ENCODE results near the gene DNAJC7.

DNAJC7 gene

GRCh38 chr17:41943492-41943891, 73.7 kb downstream of the DNAJC7 start:
- DNase-seq, result no peak
- Histone ChIP-seq H3K4me2 (ENCODE audit: low read depth, low read length) (no peak overlapping the region), H2AFZ (ENCODE audit: low read length) (no peak overlapping the region), H3K4me3 (ENCODE audit: low read length) (no peak overlapping the region), H3K36me3 (replicated peaks; ENCODE audit: insufficient read depth, low read length) (no peaks in the 10 kb centered on the region), H3F3A (ENCODE audit: insufficient read depth, low read length) (no peaks in the 10 kb centered on the region), H3K4me1 (ENCODE audit: low read length) (peaks cover under 1% of the 10 kb centered on the region), H4K20me1 (ENCODE audit: insufficient read depth, low read length) (no peaks in the 10 kb centered on the region), H3K79me2 (ENCODE audit: low read length) (no peaks in the 10 kb centered on the region), H3K27ac (ENCODE audit: low read length) (no peak overlapping the region), H3K9me2 (replicated peaks; ENCODE audit: insufficient read depth, low read length) (no peaks in the 10 kb centered on the region), H3K9me3 (replicated peaks; ENCODE audit: insufficient read depth, low read length) (no peaks in the 10 kb centered on the region), H3K27me3 (replicated peaks; ENCODE audit: insufficient read depth, low read length) (no peaks in the 10 kb centered on the region), H3K9ac (ENCODE audit: low read length) (no peak overlapping the region)
- TF ChIP-seq CTCF (IDR thresholded peaks at IDR 0.05; ENCODE audit: low read length) (no peak), EZH2 (optimal IDR thresholded peaks at IDR 0.05; ENCODE audit: low read depth, low read length) (no peak)

- no peak overlapping the region for H2AFZ ChIP-seq (ENCODE audit: low read length)
- no peaks in the 10 kb centered on the region for H3K9me3 ChIP-seq (replicated peaks; ENCODE audit: insufficient read depth, low read length)
- H3K4me1 ChIP-seq (ENCODE audit: low read length), result peaks cover 7% of the 10 kb centered on the region
- no peaks in the 10 kb centered on the region for H3K36me3 ChIP-seq (replicated peaks; ENCODE audit: insufficient read depth, low read length)
- H4K20me1 ChIP-seq (ENCODE audit: insufficient read depth, low read length), result no peaks in the 10 kb centered on the region
- H3K4me2 ChIP-seq (ENCODE audit: low read depth, low read length), result no peak overlapping the region
- no peak overlapping the region for H3K27ac ChIP-seq (ENCODE audit: low read length)
- H3K4me3 ChIP-seq (ENCODE audit: low read length), result no peak overlapping the region
- H3K9me2 ChIP-seq (replicated peaks; ENCODE audit: insufficient read depth, low read length), result no peaks in the 10 kb centered on the region
- H3K9ac ChIP-seq (ENCODE audit: low read length), result no peak overlapping the region
- H3F3A ChIP-seq (ENCODE audit: insufficient read depth, low read length), result no peaks in the 10 kb centered on the region
- DNase-seq, result no peak
- no peaks in the 10 kb centered on the region for H3K27me3 ChIP-seq (replicated peaks; ENCODE audit: insufficient read depth, low read length)
- TF ChIP-seq CTCF (IDR thresholded peaks at IDR 0.05; ENCODE audit: low read length), result no peak
- TF ChIP-seq EZH2phosphoT487 (IDR thresholded peaks at IDR 0.05; ENCODE audit: low read length), result no peak
- no peak for TF ChIP-seq EZH2 (optimal IDR thresholded peaks at IDR 0.05; ENCODE audit: low read depth, low read length)
- no peaks in the 10 kb centered on the region for H3K79me2 ChIP-seq (ENCODE audit: low read length)
Measured at GRCh38 chr17:41942626-41943373, 74.4 kb downstream of the DNAJC7 start.

- no peaks in the 10 kb centered on the region for H3K9me3 ChIP-seq (replicated peaks; ENCODE audit: insufficient read depth, low read length)
Measured at GRCh38 chr17:41941168-41941567, 76.1 kb downstream of the DNAJC7 start.

More at GRCh38 chr17:41941168-41941567, 76.1 kb downstream of the DNAJC7 start:
- no peak overlapping the region for H3K4me2 ChIP-seq (ENCODE audit: low read depth, low read length)
- H3K27me3 ChIP-seq (replicated peaks; ENCODE audit: insufficient read depth, low read length), result no peaks in the 10 kb centered on the region
- no peak for DNase-seq
- no peaks in the 10 kb centered on the region for H4K20me1 ChIP-seq (ENCODE audit: insufficient read depth, low read length)
- H2AFZ ChIP-seq (ENCODE audit: low read length), result no peak overlapping the region
- H3K4me1 ChIP-seq (ENCODE audit: low read length), result peaks cover 20% of the 10 kb centered on the region
- no peaks in the 10 kb centered on the region for H3K79me2 ChIP-seq (ENCODE audit: low read length)
- H3K36me3 ChIP-seq (replicated peaks; ENCODE audit: insufficient read depth, low read length), result no peaks in the 10 kb centered on the region
- TF ChIP-seq CTCF (IDR thresholded peaks at IDR 0.05; ENCODE audit: low read length) (no peak), EZH2 (optimal IDR thresholded peaks at IDR 0.05; ENCODE audit: low read depth, low read length) (no peak), EZH2phosphoT487 (IDR thresholded peaks at IDR 0.05; ENCODE audit: low read length) (no peak)
- no peaks in the 10 kb centered on the region for H3K9me2 ChIP-seq (replicated peaks; ENCODE audit: insufficient read depth, low read length)
- no peak overlapping the region for H3K9ac ChIP-seq (ENCODE audit: low read length)
- no peak overlapping the region for H3K27ac ChIP-seq (ENCODE audit: low read length)
- H3K4me3 ChIP-seq (ENCODE audit: low read length), result no peak overlapping the region
- no peaks in the 10 kb centered on the region for H3F3A ChIP-seq (ENCODE audit: insufficient read depth, low read length)
